GM21576 (cell line): ENCODE measurements around the gene LRRC8A.
"Not testable (repeated sequence)": the region's sequence is repeated elsewhere in the genome, so short reads cannot be mapped to it uniquely, and the experiment has no call there.

ENCODE experiments used
- ATAC-seq: cut with Tn5 transposase; IDR thresholded peaks from one replicate; pipeline ENCODE4 v1.9.1; 2021; ENCODE audit warnings: mild to moderate bottlenecking, moderate library complexity; ENCODE audit not compliant: unreplicated experiment

Gene LRRC8A

GRCh38 chr9:128947277-128947526, 65.3 kb downstream of the LRRC8A start:
- ATAC-seq, result no peak

- ATAC-seq, result peak; percentile 71
Measured at GRCh38 chr9:128947527-128948301, 65.8 kb downstream of the LRRC8A start, which contains the start of the genes DOLK and NUP188. Gene DOLK (minus strand): TSS chr9:128947603. CDS start chr9:128947303, 300 bp downstream. Gene NUP188 (plus strand): TSS chr9:128947699. CDS start chr9:128947720, 21 bp downstream.

- ATAC-seq, result not testable (repeated sequence)
Measured at GRCh38 chr9:128961403-128961802, 79.5 kb downstream of the LRRC8A start.
